Ishikawa (cell line): ENCODE measurements around the gene ERBIN.

Source experiments
- CEBPB ChIP-seq: IDR thresholded peaks from 2 replicates; pipeline ENCODE4 v1.6.1; 2012
- CREB1 ChIP-seq: IDR thresholded peaks from 2 replicates; pipeline ENCODE4 v1.6.1; 2012; ENCODE audit warnings: low read depth
- EGR1 ChIP-seq: IDR thresholded peaks from 2 replicates; pipeline ENCODE4 v1.6.1; 2012
- EP300 ChIP-seq: IDR thresholded peaks from 2 replicates; pipeline ENCODE4 v1.6.1; 2012; ENCODE audit warnings: borderline replicate concordance
- FOXM1 ChIP-seq: IDR thresholded peaks from 2 replicates; pipeline ENCODE4 v1.6.1; 2012; ENCODE audit warnings: low read depth, borderline replicate concordance
- NFIC ChIP-seq: IDR thresholded peaks from 2 replicates; pipeline ENCODE4 v1.6.1; 2012
- RAD21 ChIP-seq: IDR thresholded peaks from 2 replicates; pipeline ENCODE4 v1.6.1; 2012; ENCODE audit warnings: low read depth
- TAF1 ChIP-seq: IDR thresholded peaks from 2 replicates; pipeline ENCODE4 v1.6.1; 2012; ENCODE audit warnings: low read depth, mild to moderate bottlenecking
- TCF12 ChIP-seq: IDR thresholded peaks from 2 replicates; pipeline ENCODE4 v1.6.1; 2012; ENCODE audit warnings: low read depth
- TEAD4 ChIP-seq: IDR thresholded peaks from 2 replicates; pipeline ENCODE4 v1.6.1; 2012
- YY1 ChIP-seq: IDR thresholded peaks from 2 replicates; pipeline ENCODE4 v1.6.1; 2012; ENCODE audit warnings: low read depth
- ZBTB7A ChIP-seq: IDR thresholded peaks from 2 replicates; pipeline ENCODE4 v1.6.1; 2012; ENCODE audit warnings: low read depth
- TF ChIP-seq, protein P1 (sequence below): IDR thresholded peaks from 2 replicates; pipeline ENCODE4 v1.6.1; 2012
- TF ChIP-seq, protein P2 (sequence below): IDR thresholded peaks from 2 replicates; pipeline ENCODE4 v1.6.1; 2012
- TF ChIP-seq, protein P3 (sequence below): IDR thresholded peaks from 2 replicates; pipeline ENCODE4 v1.6.1; 2012; ENCODE audit warnings: low read depth, mild to moderate bottlenecking

Gene ERBIN

DNA sequence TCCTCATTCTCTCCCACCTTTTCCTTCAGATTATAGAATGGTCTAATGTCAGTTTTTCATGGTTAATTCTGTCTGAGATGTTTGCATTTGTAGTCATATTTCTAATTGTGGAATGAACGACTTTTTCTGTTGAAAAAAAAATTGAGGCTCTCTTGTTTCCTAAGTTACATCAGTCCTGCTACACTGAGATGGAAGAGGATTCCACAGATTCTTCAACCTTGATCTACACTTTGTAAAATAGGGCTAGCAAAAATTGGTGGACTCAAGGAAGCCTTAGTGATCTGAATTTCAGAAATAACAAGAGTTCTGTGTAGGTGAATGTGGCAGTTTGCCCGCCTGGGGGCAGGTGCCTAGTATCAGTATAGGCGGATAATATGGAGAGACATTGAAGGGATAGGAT is 51.9 kb downstream of the ERBIN start:
- TF ChIP-seq TEAD4 = no peak
- TF ChIP-seq CEBPB = no peak

DNA sequence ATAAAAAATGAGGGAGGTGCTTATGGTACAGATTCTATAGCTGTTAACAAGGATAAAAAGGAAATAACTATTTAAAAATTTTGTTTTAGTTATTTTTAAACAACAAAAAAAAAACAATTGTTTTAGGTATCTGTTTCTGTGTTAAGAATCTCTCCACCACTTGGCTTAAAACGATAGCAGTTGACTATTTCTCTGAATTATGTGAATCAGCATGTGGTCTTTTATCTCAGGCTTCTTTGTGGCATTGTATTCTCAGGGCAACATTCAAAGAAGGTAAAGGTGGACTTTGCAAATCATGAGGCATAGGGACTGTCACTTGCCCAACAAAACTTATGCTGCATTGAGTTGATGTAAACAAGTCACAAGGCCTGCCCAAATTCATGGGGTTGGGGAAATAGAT is 55.2 kb downstream of the ERBIN start:
- no peak for TF ChIP-seq FOXM1
- TF ChIP-seq, protein P1, sequence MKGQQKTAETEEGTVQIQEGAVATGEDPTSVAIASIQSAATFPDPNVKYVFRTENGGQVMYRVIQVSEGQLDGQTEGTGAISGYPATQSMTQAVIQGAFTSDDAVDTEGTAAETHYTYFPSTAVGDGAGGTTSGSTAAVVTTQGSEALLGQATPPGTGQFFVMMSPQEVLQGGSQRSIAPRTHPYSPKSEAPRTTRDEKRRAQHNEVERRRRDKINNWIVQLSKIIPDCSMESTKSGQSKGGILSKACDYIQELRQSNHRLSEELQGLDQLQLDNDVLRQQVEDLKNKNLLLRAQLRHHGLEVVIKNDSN = no peak
- TF ChIP-seq, protein P2, sequence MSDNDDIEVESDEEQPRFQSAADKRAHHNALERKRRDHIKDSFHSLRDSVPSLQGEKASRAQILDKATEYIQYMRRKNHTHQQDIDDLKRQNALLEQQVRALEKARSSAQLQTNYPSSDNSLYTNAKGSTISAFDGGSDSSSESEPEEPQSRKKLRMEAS = no peak
- no peak for TF ChIP-seq NFIC
- no peak for TF ChIP-seq TCF12
- no peak for TF ChIP-seq TAF1
- TF ChIP-seq YY1 = no peak
- no peak for TF ChIP-seq CEBPB
- no peak for TF ChIP-seq RAD21
- no peak for TF ChIP-seq CREB1

DNA sequence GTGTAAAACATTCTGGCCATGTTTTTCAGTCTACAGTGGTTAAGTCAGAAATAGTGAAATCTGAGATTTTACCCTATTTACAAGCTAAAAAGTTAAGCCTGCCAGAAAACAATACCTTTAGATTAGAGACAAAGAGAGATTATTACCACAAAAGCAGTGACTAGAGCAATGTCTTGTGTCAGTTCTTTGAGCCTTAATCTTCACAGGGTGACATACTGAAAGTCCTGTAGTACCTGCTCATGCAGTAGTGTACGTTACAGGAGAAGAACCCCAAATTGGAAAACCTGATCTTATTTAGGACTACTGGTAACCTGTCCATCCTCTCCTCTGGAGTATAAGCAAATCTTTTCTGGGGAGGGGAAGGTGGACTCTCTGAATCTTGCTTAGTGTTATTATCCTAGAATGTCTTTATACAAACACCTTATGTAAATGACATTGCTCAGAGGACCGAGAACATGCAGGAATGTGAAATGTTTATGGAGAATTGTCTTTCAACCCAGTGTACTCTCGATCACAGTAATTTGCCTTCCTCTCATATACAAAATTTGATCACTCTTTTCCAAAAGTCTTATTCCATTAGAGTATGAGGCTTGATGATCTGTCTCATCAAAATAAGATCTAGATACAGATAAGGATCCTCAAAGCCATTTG is 55.7 kb downstream of the ERBIN start:
- TF ChIP-seq TCF12 = no peak

DNA sequence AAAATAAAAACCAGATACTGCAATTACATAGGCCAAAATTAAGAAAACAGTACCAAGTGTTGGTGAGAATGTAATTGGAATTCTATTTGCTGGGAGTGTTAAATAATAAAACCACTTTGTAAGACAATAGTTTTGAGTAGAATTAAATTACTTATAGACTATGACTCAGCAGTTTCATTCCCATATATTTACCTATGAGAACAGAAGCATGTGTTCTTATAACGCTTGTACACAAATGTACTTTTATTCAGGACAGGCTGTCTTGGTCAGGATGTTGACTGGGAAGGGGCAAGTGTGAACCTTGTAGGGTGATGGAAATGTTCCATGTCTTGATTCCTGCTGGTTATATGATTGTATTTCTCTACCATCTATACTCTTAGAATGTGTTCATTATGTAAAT is 56.3 kb downstream of the ERBIN start:
- TF ChIP-seq, protein P2 = no peak
- no peak for TF ChIP-seq EP300
- TF ChIP-seq CREB1 = no peak
- TF ChIP-seq EGR1 = no peak
- TF ChIP-seq ZBTB7A = no peak
- no peak for TF ChIP-seq TCF12
- TF ChIP-seq CEBPB = no peak
- TF ChIP-seq YY1 = no peak
- no peak for TF ChIP-seq RAD21
- no peak for TF ChIP-seq NFIC
- TF ChIP-seq, protein P3, sequence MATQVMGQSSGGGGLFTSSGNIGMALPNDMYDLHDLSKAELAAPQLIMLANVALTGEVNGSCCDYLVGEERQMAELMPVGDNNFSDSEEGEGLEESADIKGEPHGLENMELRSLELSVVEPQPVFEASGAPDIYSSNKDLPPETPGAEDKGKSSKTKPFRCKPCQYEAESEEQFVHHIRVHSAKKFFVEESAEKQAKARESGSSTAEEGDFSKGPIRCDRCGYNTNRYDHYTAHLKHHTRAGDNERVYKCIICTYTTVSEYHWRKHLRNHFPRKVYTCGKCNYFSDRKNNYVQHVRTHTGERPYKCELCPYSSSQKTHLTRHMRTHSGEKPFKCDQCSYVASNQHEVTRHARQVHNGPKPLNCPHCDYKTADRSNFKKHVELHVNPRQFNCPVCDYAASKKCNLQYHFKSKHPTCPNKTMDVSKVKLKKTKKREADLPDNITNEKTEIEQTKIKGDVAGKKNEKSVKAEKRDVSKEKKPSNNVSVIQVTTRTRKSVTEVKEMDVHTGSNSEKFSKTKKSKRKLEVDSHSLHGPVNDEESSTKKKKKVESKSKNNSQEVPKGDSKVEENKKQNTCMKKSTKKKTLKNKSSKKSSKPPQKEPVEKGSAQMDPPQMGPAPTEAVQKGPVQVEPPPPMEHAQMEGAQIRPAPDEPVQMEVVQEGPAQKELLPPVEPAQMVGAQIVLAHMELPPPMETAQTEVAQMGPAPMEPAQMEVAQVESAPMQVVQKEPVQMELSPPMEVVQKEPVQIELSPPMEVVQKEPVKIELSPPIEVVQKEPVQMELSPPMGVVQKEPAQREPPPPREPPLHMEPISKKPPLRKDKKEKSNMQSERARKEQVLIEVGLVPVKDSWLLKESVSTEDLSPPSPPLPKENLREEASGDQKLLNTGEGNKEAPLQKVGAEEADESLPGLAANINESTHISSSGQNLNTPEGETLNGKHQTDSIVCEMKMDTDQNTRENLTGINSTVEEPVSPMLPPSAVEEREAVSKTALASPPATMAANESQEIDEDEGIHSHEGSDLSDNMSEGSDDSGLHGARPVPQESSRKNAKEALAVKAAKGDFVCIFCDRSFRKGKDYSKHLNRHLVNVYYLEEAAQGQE = no peak
- TF ChIP-seq FOXM1 = no peak
- no peak for TF ChIP-seq TAF1
- TF ChIP-seq, protein P1 = no peak
- no peak for TF ChIP-seq TEAD4

DNA sequence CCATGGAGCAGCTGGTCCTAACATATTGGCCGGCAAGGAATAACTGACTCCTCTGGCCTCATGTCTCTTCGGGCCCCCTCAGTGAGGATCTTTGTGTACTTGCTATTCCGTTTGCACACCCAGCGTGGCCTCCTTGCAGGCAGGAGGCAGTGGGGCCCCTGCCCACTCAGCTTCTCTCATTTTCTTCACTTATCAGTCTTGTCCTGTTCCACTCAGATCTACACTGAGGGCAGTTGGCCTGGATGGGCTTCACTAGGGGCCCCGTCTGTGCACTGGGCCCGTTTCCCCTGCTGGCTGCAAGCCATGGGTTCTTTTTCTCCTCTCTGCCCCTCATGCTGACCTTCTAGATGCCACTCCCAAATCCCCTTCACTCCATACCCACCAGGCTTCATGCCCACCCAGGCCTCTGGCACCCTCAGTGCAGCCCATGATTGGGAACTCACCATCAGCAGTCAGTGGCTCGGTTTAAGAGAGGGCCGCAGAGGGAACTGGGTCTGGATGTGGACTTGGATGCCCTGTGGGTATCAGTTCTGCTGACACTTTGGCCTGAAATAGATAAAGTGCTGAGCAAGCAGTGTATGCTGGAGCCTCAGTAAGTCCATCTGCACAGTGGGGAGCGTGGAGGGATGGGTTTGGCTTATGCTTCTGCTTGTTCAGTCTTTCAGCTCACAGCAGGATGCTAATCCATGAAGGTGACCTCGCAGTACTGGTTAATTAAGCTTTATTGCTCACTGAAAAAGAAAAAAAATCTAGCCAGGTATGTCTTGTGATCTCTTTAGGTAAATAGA is 57.9 kb downstream of the ERBIN start:
- TF ChIP-seq EP300 (no peak), TCF12 (no peak), FOXM1 (no peak), CREB1 (no peak), NFIC (no peak), TAF1 (no peak), EGR1 (no peak), ZBTB7A (no peak), RAD21 (no peak), CEBPB (no peak), TEAD4 (no peak), YY1 (no peak)
- TF ChIP-seq, protein P2 = no peak
- TF ChIP-seq, protein P1 = no peak
- TF ChIP-seq, protein P3 = no peak

DNA sequence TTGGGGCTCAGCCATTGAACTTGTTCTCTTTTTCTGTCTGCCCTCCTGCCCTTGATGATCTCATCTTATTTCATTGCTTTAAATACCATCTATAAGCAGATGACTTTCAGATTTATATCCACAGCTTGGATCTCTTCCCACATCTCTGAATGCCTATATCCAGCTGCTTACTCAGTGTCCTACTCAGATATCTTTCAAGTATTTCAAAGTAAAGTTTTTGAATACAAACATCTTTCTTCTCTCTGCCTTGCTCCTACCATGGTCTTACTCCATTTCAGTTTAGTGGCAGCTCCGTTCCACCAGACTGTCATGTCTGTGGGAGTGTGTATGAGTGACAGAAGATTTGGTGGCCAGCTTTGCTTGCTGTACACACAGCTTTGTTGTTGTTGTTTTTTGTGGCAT is 59.7 kb downstream of the ERBIN start:
- no peak for TF ChIP-seq TEAD4
- no peak for TF ChIP-seq EGR1
- TF ChIP-seq NFIC = no peak
- TF ChIP-seq CREB1 = no peak
- no peak for TF ChIP-seq YY1
- no peak for TF ChIP-seq TCF12
- TF ChIP-seq, protein P1 = no peak
